HepG2 (cell line): ENCODE measurements around the gene LHFPL2. TPM values are rescaled to one million over a fixed set of nuclear protein-coding genes. Genes with fewer than 3 reads are reported as not detected.

ENCODE experiments used
- ARID2 ChIP-seq: sonication (generic); formaldehyde crosslinking; IDR thresholded peaks from 2 replicates; pipeline ENCODE4 v1.8.1; 2022; ENCODE audit warnings: mild to moderate bottlenecking, missing genetic modification reagents, borderline replicate concordance
- EP300 ChIP-seq, 3 experiments: sonication (generic) in 1 of 3; formaldehyde crosslinking in 1 of 3; IDR thresholded peaks; 2 replicates each; pipeline versions ENCODE4 v1.5.1 to v1.6.1; 2011 to 2020; ENCODE audit warnings: low read depth in 2 of 3, low read length in 2 of 3, borderline replicate concordance in 1 of 3, improper control_type of control experiment in 1 of 3, mild to moderate bottlenecking in 1 of 3, missing genetic modification reagents in 1 of 3, moderate library complexity in 1 of 3
- GATAD2A ChIP-seq: IDR thresholded peaks from 2 replicates; pipeline ENCODE4 v1.6.1; 2016
- HDAC2 ChIP-seq: sonication (generic); formaldehyde crosslinking; IDR thresholded peaks from 2 replicates; pipeline ENCODE4 v1.4.0; 2020; ENCODE audit warnings: missing genetic modification reagents
- HIC2 ChIP-seq: sonication (generic); formaldehyde crosslinking; IDR thresholded peaks from 2 replicates; pipeline ENCODE4 v1.9.0; 2022; ENCODE audit warnings: low read depth, missing genetic modification reagents
- IRF1 ChIP-seq: sonication (generic); formaldehyde crosslinking; IDR thresholded peaks from 2 replicates; pipeline ENCODE4 v1.4.0; 2020; ENCODE audit warnings: low read depth, mild to moderate bottlenecking, missing genetic modification reagents
- ISL2 ChIP-seq: sonication (generic); formaldehyde crosslinking; IDR thresholded peaks from 2 replicates; pipeline ENCODE4 v1.5.0; 2020; ENCODE audit warnings: missing genetic modification reagents
- MAFF ChIP-seq: IDR thresholded peaks from 2 replicates; pipeline ENCODE4 v1.6.1; 2011; ENCODE audit warnings: low read depth, low read length, improper control_type of control experiment
- NCOR1 ChIP-seq: fragments of 200-600 bp; sonication (generic); IDR thresholded peaks from 2 replicates; pipeline ENCODE4 v1.7.0; 2017; ENCODE audit warnings: antibody characterized with exemption, low read length, borderline replicate concordance
- NR2C2 ChIP-seq: sonication (generic); formaldehyde crosslinking; IDR thresholded peaks from 2 replicates; pipeline ENCODE4 v1.4.0; 2020; ENCODE audit warnings: missing genetic modification reagents, mild to moderate bottlenecking, moderate library complexity, borderline replicate concordance
- POGZ ChIP-seq: sonication (generic); formaldehyde crosslinking; IDR thresholded peaks from 2 replicates; pipeline ENCODE4 v1.4.0; 2020; ENCODE audit warnings: mild to moderate bottlenecking, missing genetic modification reagents
- RXRB ChIP-seq: IDR thresholded peaks from 2 replicates; pipeline ENCODE4 v1.6.1; 2016; ENCODE audit warnings: borderline replicate concordance, missing genetic modification reagents, missing compliant biosample characterization
- TEAD3 ChIP-seq: optimal IDR thresholded peaks from 2 replicates; pipeline ENCODE3; 2016; ENCODE audit warnings: borderline replicate concordance
- ZFP91 ChIP-seq: sonication (generic); formaldehyde crosslinking; IDR thresholded peaks from 2 replicates; pipeline ENCODE4 v1.9.0; 2022; ENCODE audit warnings: missing genetic modification reagents, mild to moderate bottlenecking, borderline replicate concordance
- ZNF883 ChIP-seq: sonication (generic); formaldehyde crosslinking; IDR thresholded peaks from 2 replicates; pipeline ENCODE4 v1.5.1; 2020; ENCODE audit warnings: mild to moderate bottlenecking, missing genetic modification reagents; ENCODE audit errors: not compliant biosample characterization
- polyA plus RNA-seq, 8 experiments: library from polyadenylated mRNA; depleted of rRNA in 3 of 8; stranded (reverse) in 7 of 8; unstranded in 1 of 8; fragments of >200 nt; fragmentation: Illumina TruSeq in 4 of 8; extraction: Trizol in 4 of 8; gene quantifications; 2 replicates each; pipeline versions ENCODE4 v1.2.1 to v1.2.3, GENCODE V29; 2011 to 2016; ENCODE audit warnings: low read depth in 4 of 8, missing spikeins in 1 of 8, mixed read lengths in 1 of 8; ENCODE audit not compliant: insufficient read depth in 1 of 8
- total RNA-seq, 5 experiments: library from RNA; depleted of rRNA; stranded (reverse); fragments of >200 nt; fragmentation: Illumina TruSeq; extraction: Trizol; gene quantifications; 2 replicates each; pipeline ENCODE4 v1.2.3, GENCODE V29; 2016; ENCODE audit warnings: low read depth in 1 of 5
- TF ChIP-seq, protein P1 (sequence below): IDR thresholded peaks from 2 replicates; pipeline ENCODE4 v1.6.1; 2012; ENCODE audit warnings: inconsistent platforms

The LHFPL2 gene
- total and polyA plus RNA-seq, 2 of the 13 experiments (the other 11 are each of a cell fraction or from before 2014, with no cell fraction given): 6.0 to 20.0 TPM

- peak; percentile 77 for TF ChIP-seq POGZ (CRISPR knock-in tag)
- peak; percentile 65 for TF ChIP-seq TEAD3 (CRISPR knock-in tag)
- TF ChIP-seq, protein P1, sequence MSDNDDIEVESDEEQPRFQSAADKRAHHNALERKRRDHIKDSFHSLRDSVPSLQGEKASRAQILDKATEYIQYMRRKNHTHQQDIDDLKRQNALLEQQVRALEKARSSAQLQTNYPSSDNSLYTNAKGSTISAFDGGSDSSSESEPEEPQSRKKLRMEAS: peak; percentile 13; the same call in 1 of the 2 replicates
- no peak for TF ChIP-seq IRF1
- peak; percentile 36; the same call in 1 of the 2 replicates for TF ChIP-seq ZFP91
- TF ChIP-seq ZNF883 (CRISPR knock-in tag): no peak
- TF ChIP-seq HDAC2 (CRISPR knock-in tag): 0 out of 2 replicates have a peak, but pooled peaks have one; percentile 10
- peak; percentile 63; the same call in 1 of the 2 replicates for TF ChIP-seq HIC2 (CRISPR knock-in tag)
- TF ChIP-seq MAFF: peak; percentile 97
- TF ChIP-seq ARID2 (CRISPR knock-in tag): no peak
- TF ChIP-seq ISL2 (CRISPR knock-in tag): 0 out of 2 replicates have a peak, but pooled peaks have one; percentile 13
- TF ChIP-seq NR2C2 (CRISPR knock-in tag): peak; percentile 64; the same call in 1 of the 2 replicates
- TF ChIP-seq GATAD2A (CRISPR knock-in tag): no peak
- peak; percentile 88 for TF ChIP-seq RXRB (CRISPR knock-in tag)
- peak in 1 of 2 experiments; percentile 20; a peak in 1 of 4 replicates for TF ChIP-seq EP300 (IDR thresholded peaks at IDR 0.05; ENCODE audit: low read depth in 2 of 2, low read length in 2 of 2)
- TF ChIP-seq EP300 (CRISPR knock-in tag; IDR thresholded peaks at IDR 0.05; ENCODE audit: borderline replicate concordance): no peak
- peak; percentile 56; the same call in 1 of the 2 replicates for TF ChIP-seq NCOR1
- TF ChIP-seq, all 625 proteins: peak for 43
Observed at GRCh38 chr5:78574131-78574673, 74.4 kb downstream of the LHFPL2 start (continued).
